ENCODE data around the gene EPHA2. TPM values are rescaled to one million over a fixed set of nuclear protein-coding genes. Genes with fewer than 3 reads are reported as not detected.
"Not testable (repeated sequence)": the region's sequence is repeated elsewhere in the genome, so short reads cannot be mapped to it uniquely, and the experiment has no call there.

EPHA2 gene
- total RNA-seq, 1 donor from 2014 or later: 42.0 TPM

GRCh38 chr1:16183765-16184556 lies 28.1 kb upstream of the EPHA2 start:
- DNase-seq: no peak

- DNase-seq: no peak
Observed at GRCh38 chr1:16183179-16183578, 27.3 kb upstream of the EPHA2 start.

- peak; percentile 75 for DNase-seq
Observed at GRCh38 chr1:16181887-16182719, 26.2 kb upstream of the EPHA2 start.

- DNase-seq: no peak
Observed at GRCh38 chr1:16180291-16180824, 24.5 kb upstream of the EPHA2 start.

GRCh38 chr1:16178596-16179497 lies 23.0 kb upstream of the EPHA2 start:
- no peak for DNase-seq

- DNase-seq: no peak
Observed at GRCh38 chr1:16177306-16177705, 21.4 kb upstream of the EPHA2 start.

GRCh38 chr1:16176653-16177052 lies 20.8 kb upstream of the EPHA2 start:
- no peak for DNase-seq

- DNase-seq: peak; percentile 88
Observed at GRCh38 chr1:16175610-16176553, 20.0 kb upstream of the EPHA2 start.

GRCh38 chr1:16174886-16175598 lies 19.2 kb upstream of the EPHA2 start:
- no peak for DNase-seq

GRCh38 chr1:16174261-16174868 lies 18.5 kb upstream of the EPHA2 start:
- DNase-seq: no peak

- DNase-seq: no peak
Observed at GRCh38 chr1:16173447-16174260, 17.8 kb upstream of the EPHA2 start.

GRCh38 chr1:16172964-16173446 lies 17.1 kb upstream of the EPHA2 start:
- no peak for DNase-seq

GRCh38 chr1:16172218-16172830 lies 16.5 kb upstream of the EPHA2 start:
- DNase-seq: no peak

- DNase-seq: no peak
Observed at GRCh38 chr1:16171314-16172151, 15.7 kb upstream of the EPHA2 start.

- DNase-seq: no peak
Observed at GRCh38 chr1:16170283-16170673, 14.4 kb upstream of the EPHA2 start.

GRCh38 chr1:16168622-16169360 lies 12.9 kb upstream of the EPHA2 start:
- DNase-seq: no peak

- not testable (repeated sequence) for DNase-seq
Observed at GRCh38 chr1:16168144-16168495, 12.3 kb upstream of the EPHA2 start.
